DND-41 (cell line): ENCODE results near the gene HCN1.

Experiments used
- ATAC-seq: fragments of 200-7000 bp; cut with Tn5 transposase; 3 replicates; pipeline ENCODE4 v1.9.1; 2021; ENCODE audit warnings: low read depth; ENCODE audit not compliant: insufficient read depth
- DNase-seq: peaks from one replicate; pipeline ENCODE4 v3.0.0-alpha.2; 2020
- H2AFZ ChIP-seq: 2 replicates; pipeline ENCODE4 v1.6.0; 2012; ENCODE audit warnings: low read depth, low read length
- H3K27ac ChIP-seq: 2 replicates; pipeline ENCODE4 v1.5.1; 2012; ENCODE audit warnings: low read length, inconsistent platforms
- H3K27me3 ChIP-seq: fragments of 200-600 bp; sonication (generic); 2 replicates; pipeline ENCODE4 v1.6.0; 2012; ENCODE audit warnings: low read length, mild to moderate bottlenecking, inconsistent platforms; ENCODE audit not compliant: insufficient read depth, poor library complexity
- H3K36me3 ChIP-seq: 2 replicates; pipeline ENCODE4 v1.5.1; 2012; ENCODE audit warnings: low read length, inconsistent platforms; ENCODE audit not compliant: insufficient read depth
- H3K4me1 ChIP-seq: 2 replicates; pipeline ENCODE4 v1.5.1; 2012; ENCODE audit warnings: mild to moderate bottlenecking, low read length; ENCODE audit not compliant: insufficient read depth
- H3K4me2 ChIP-seq: 2 replicates; pipeline ENCODE4 v1.6.0; 2012; ENCODE audit warnings: mild to moderate bottlenecking, moderate library complexity, low read length, inconsistent platforms; ENCODE audit not compliant: insufficient read depth
- H3K4me3 ChIP-seq, 2 experiments: fragments of 200-600 bp in 1 of 2; shearing (Covaris generic) in 1 of 2; 2 replicates each; pipeline ENCODE4 v1.5.1; 2012 to 2016; ENCODE audit warnings: inconsistent platforms in 2 of 2, low read length in 2 of 2, mild to moderate bottlenecking in 2 of 2, low read depth in 1 of 2, moderate library complexity in 1 of 2
- H3K79me2 ChIP-seq: 2 replicates; pipeline ENCODE4 v1.6.0; 2012; ENCODE audit warnings: low read length, inconsistent platforms; ENCODE audit not compliant: insufficient read depth
- H3K9ac ChIP-seq: 2 replicates; pipeline ENCODE4 v1.6.0; 2012; ENCODE audit warnings: low read depth, mild to moderate bottlenecking, inconsistent platforms, low read length, moderate library complexity
- H3K9me3 ChIP-seq: 2 replicates; pipeline ENCODE4 v1.5.1; 2012; ENCODE audit warnings: low read length, moderate library complexity, mild to moderate bottlenecking, inconsistent platforms; ENCODE audit not compliant: insufficient read depth, severe bottlenecking
- H4K20me1 ChIP-seq: 2 replicates; pipeline ENCODE4 v1.6.0; 2012; ENCODE audit warnings: low read length; ENCODE audit not compliant: insufficient read depth
- EZH2 ChIP-seq: IDR thresholded peaks from 3 replicates; pipeline ENCODE4 v1.6.1; 2012; ENCODE audit warnings: borderline replicate concordance, low read depth, mild to moderate bottlenecking, moderate library complexity, low read length, inconsistent platforms; ENCODE audit not compliant: severe bottlenecking
- TF ChIP-seq, protein P1 (sequence below): IDR thresholded peaks from 2 replicates; pipeline ENCODE4 v1.5.1; 2012; ENCODE audit warnings: borderline replicate concordance, low read length, moderate library complexity, mild to moderate bottlenecking; ENCODE audit not compliant: poor library complexity, severe bottlenecking; ENCODE audit errors: extremely low read depth

Gene HCN1

DNA sequence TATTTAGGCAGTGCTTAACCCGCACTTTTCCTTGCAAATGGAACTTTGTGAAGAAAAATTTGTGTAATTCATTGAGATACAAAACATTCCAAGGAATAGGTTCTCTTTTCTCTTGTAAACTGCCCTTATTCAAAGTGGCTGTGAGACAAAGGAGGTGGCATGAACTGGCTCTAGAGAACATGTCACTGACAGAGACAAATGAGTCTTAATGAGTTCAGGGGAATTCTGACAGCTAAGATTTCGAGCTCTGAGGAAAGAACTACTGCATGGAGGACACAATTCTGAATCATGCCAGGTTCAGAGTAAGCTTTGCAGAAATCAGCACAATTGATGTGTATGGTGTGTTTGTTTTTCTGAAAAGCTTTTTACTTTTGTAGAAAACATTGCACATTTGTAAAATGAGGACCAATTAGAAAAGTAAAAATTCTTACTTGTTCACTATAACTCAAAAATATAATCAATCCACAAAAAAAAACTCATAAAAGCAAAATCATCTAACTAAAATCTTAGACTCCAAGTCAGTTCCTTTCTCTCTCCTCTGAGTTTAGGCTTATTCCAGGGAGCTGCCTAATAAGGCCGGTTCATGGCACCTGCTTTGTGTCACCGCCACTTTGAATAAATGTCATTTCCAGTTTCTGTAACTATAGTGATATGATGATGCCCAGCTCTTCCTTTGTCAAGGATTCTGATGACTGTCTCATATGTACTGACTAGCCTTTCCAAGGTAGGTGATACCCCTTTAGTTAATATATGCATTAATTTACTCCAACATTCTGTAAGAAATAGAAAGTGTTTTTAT is 163.2 kb downstream of the HCN1 start:
- no peaks in the 10 kb centered on the region for H3K36me3 ChIP-seq
- H3K4me3 ChIP-seq = no peak overlapping the region
- H3K9ac ChIP-seq = no peak overlapping the region
- no peaks in the 10 kb centered on the region for H3K9me3 ChIP-seq
- no peak overlapping the region for H2AFZ ChIP-seq
- H3K27me3 ChIP-seq = no peaks in the 10 kb centered on the region
- H3K4me2 ChIP-seq = no peak overlapping the region
- no peak for ATAC-seq
- H3K4me1 ChIP-seq = no peaks in the 10 kb centered on the region
- no peaks in the 10 kb centered on the region for H3K79me2 ChIP-seq
- no peak for DNase-seq
- H3K27ac ChIP-seq = no peak overlapping the region
- TF ChIP-seq, protein P1, sequence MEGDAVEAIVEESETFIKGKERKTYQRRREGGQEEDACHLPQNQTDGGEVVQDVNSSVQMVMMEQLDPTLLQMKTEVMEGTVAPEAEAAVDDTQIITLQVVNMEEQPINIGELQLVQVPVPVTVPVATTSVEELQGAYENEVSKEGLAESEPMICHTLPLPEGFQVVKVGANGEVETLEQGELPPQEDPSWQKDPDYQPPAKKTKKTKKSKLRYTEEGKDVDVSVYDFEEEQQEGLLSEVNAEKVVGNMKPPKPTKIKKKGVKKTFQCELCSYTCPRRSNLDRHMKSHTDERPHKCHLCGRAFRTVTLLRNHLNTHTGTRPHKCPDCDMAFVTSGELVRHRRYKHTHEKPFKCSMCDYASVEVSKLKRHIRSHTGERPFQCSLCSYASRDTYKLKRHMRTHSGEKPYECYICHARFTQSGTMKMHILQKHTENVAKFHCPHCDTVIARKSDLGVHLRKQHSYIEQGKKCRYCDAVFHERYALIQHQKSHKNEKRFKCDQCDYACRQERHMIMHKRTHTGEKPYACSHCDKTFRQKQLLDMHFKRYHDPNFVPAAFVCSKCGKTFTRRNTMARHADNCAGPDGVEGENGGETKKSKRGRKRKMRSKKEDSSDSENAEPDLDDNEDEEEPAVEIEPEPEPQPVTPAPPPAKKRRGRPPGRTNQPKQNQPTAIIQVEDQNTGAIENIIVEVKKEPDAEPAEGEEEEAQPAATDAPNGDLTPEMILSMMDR = no peak
- TF ChIP-seq EZH2 = no peak
- H4K20me1 ChIP-seq = no peaks in the 10 kb centered on the region

DNA sequence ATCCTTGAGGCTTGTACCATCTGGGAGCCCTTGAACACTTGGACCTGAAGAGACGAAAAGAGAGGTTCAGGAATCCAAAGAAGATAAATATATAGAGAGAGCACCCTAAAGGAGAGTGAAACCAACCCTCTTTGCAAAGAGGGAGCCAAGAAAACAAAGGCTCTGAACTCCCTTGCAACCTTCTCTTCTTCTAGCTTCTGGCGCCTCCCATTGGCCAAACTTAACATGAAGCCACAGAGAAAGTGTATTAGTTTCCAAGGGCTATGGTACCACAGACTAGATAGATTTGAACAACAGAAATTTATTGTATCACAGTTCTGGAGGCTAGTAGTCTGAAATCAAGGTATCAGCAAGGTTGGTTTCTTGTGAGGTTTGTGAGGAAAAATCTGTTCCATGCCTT is 175.1 kb downstream of the HCN1 start:
- H3K36me3 ChIP-seq = no peaks in the 10 kb centered on the region
- H3K4me1 ChIP-seq = no peaks in the 10 kb centered on the region
- H3K9me3 ChIP-seq = no peaks in the 10 kb centered on the region
- no peak overlapping the region for H3K27ac ChIP-seq
- no peak overlapping the region for H2AFZ ChIP-seq
- TF ChIP-seq, protein P1 = no peak
- TF ChIP-seq EZH2 = no peak
- DNase-seq (no peak), ATAC-seq (no peak)
- H3K4me3 ChIP-seq = no peak overlapping the region
- no peak overlapping the region for H3K4me2 ChIP-seq
- no peak overlapping the region for H3K9ac ChIP-seq
- H3K27me3 ChIP-seq = no peaks in the 10 kb centered on the region
- H3K79me2 ChIP-seq = no peaks in the 10 kb centered on the region
- H4K20me1 ChIP-seq = no peaks in the 10 kb centered on the region

DNA sequence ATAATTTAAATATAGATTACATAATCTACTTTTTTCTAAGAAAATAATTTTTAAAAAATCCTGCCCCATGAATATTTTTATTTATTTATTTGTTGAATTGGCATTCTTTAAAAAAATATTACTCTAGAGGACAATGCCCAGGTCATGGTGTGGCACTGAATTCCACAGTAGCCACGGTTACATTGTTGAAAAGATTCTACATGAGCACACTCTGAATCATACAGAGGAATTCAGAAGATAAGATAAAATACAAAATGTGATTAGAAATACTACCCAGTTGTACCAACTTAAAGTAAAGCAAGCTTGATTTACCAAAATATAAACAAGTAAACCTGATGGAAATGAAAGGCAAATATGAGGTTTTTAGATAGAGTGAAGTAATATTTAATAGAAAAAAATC is 183.7 kb downstream of the HCN1 start:
- Histone ChIP-seq H3K27me3 (no peaks in the 10 kb centered on the region), H3K4me1 (no peaks in the 10 kb centered on the region), H3K27ac (no peak overlapping the region), H3K79me2 (no peaks in the 10 kb centered on the region), H3K9ac (no peak overlapping the region), H3K9me3 (no peaks in the 10 kb centered on the region), H2AFZ (no peak overlapping the region), H3K4me3 (no peak overlapping the region), H4K20me1 (no peaks in the 10 kb centered on the region), H3K36me3 (no peaks in the 10 kb centered on the region), H3K4me2 (no peak overlapping the region)
- no peak for ATAC-seq
- TF ChIP-seq, protein P1 = no peak
- no peak for TF ChIP-seq EZH2
- DNase-seq = no peak
